CD4-positive, alpha-beta T cell treated with Interleukin-15 for 1 hour (primary cell): ENCODE measurements around the gene DTNA.
"Not testable (repeated sequence)": the region's sequence is repeated elsewhere in the genome, so short reads cannot be mapped to it uniquely, and the experiment has no call there.

Experiments
- DNase-seq: peaks from one replicate; pipeline ENCODE4 v3.0.0-alpha.2; 2020

DTNA gene

GRCh38 chr18:34726286-34727004 lies 16.3 kb downstream of the DTNA start:
- DNase-seq: no peak

- no peak for DNase-seq
Observed at GRCh38 chr18:34729264-34729663, 19.2 kb downstream of the DTNA start.

GRCh38 chr18:34729740-34730355 lies 19.8 kb downstream of the DTNA start:
- DNase-seq: no peak

- no peak for DNase-seq
Observed at GRCh38 chr18:34730774-34731173, 20.7 kb downstream of the DTNA start.

- DNase-seq: no peak
Observed at GRCh38 chr18:34734056-34734455, 24.0 kb downstream of the DTNA start.

GRCh38 chr18:34734526-34734925 lies 24.4 kb downstream of the DTNA start:
- not testable (repeated sequence) for DNase-seq

GRCh38 chr18:34738175-34738894 lies 28.2 kb downstream of the DTNA start:
- DNase-seq: no peak

GRCh38 chr18:34740101-34740500 lies 30.0 kb downstream of the DTNA start:
- no peak for DNase-seq

GRCh38 chr18:34740724-34741123 lies 30.6 kb downstream of the DTNA start:
- DNase-seq: no peak

- DNase-seq: no peak
Observed at GRCh38 chr18:34741401-34741800, 31.3 kb downstream of the DTNA start.

- no peak for DNase-seq
Observed at GRCh38 chr18:34742891-34743341, 32.8 kb downstream of the DTNA start.

GRCh38 chr18:34744569-34744968 lies 34.5 kb downstream of the DTNA start:
- DNase-seq: no peak

- no peak for DNase-seq
Observed at GRCh38 chr18:34746614-34747013, 36.5 kb downstream of the DTNA start.

GRCh38 chr18:34749721-34750120 lies 39.6 kb downstream of the DTNA start:
- no peak for DNase-seq

- DNase-seq: no peak
Observed at GRCh38 chr18:34752056-34752455, 42.0 kb downstream of the DTNA start.

- no peak for DNase-seq
Observed at GRCh38 chr18:34754300-34754699, 44.2 kb downstream of the DTNA start.

- no peak for DNase-seq
Observed at GRCh38 chr18:34757666-34758065, 47.6 kb downstream of the DTNA start.

GRCh38 chr18:34758378-34758948 lies 48.4 kb downstream of the DTNA start:
- no peak for DNase-seq

- DNase-seq: no peak
Observed at GRCh38 chr18:34760444-34760843, 50.3 kb downstream of the DTNA start.

GRCh38 chr18:34764451-34764850 lies 54.4 kb downstream of the DTNA start:
- no peak for DNase-seq

GRCh38 chr18:34767601-34768027 lies 57.5 kb downstream of the DTNA start:
- DNase-seq: no peak

GRCh38 chr18:34771958-34772357 lies 61.9 kb downstream of the DTNA start:
- no peak for DNase-seq

GRCh38 chr18:34772887-34773286 lies 62.8 kb downstream of the DTNA start:
- DNase-seq: no peak

GRCh38 chr18:34773378-34773777 lies 63.3 kb downstream of the DTNA start:
- DNase-seq: no peak
